ENCODE measurements around the gene CDC27. TPM values are rescaled to one million over a fixed set of nuclear protein-coding genes. Genes with fewer than 3 reads are reported as not detected.
"Not testable (repeated sequence)": the region's sequence is repeated elsewhere in the genome, so short reads cannot be mapped to it uniquely, and the experiment has no call there.

The CDC27 gene
- total RNA-seq, 1 experiment from 2014 or later = 191 TPM

DNA sequence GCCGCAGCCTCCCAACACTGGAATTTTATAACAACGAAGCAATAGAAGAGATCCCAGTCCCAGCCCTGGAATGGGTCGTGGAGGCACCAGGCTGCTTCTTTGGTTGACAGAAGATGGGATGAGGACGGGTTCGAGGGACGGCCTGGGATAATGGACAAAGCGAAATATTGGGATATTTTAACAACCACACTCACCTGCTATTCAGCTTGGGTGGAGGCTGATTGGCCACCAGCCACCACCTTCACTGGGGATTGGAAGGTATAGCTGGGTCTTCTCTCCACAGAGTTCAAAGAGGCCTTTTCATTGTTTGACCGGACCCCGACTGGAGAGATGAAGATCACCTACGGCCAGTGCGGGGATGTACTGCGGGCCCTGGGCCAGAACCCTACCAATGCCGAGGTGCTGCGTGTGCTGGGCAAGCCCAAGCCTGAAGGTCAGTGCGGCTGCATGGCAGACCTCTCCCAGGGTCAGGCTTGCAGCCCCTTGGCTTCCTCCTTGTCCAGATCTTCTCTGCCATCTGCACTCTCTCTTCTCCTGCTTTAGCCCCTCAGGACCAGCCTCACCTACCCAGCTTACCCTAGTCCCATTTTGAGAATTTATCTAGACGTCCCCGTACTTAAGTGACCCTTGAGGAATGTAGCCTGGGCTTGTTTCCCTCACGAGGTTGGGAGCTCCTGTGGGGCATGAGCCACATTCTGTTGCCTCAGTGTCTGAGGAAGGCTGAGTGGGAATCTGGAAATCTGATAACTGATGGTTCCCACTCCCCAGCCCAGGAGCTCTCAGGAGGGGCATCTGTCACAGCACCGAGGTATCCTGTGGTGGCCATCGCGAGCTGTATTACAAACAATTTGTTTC is 30.8 kb upstream of the CDC27 start:
- intact Hi-C loops (cut with micrococcal nuclease) = no loop called here
- DNase-seq (ENCODE audit: low read depth, low spot score) (no peak), ATAC-seq (no peak)
- Histone ChIP-seq H3K4me1 (ENCODE audit: control insufficient read depth in 1 of 2, insufficient read depth in 2 of 2, low read length in 2 of 2) (peaks cover 0 to under 1% of the 10 kb centered on the region in 2 experiments; a peak in 1 of 4 replicates), H3K79me2 (ENCODE audit: insufficient read depth, low read length) (no peaks in the 10 kb centered on the region), H3K9me2 (ENCODE audit: insufficient read depth) (no peaks in the 10 kb centered on the region), H3K4me3 (replicated peaks in 1 of 2; ENCODE audit: low read depth in 1 of 2, low read length in 2 of 2) (no peak overlapping the region), H2AFZ (ENCODE audit: low read depth, low read length, poor library complexity, severe bottlenecking) (no peak overlapping the region), H3K4me2 (ENCODE audit: low read length) (no peak overlapping the region), H3K27ac (ENCODE audit: low read depth, low read length) (no peak overlapping the region), H3K36me3 (ENCODE audit: control insufficient read depth in 1 of 2, insufficient read depth in 2 of 2, low read length in 2 of 2) (no peaks in the 10 kb centered on the region), H4K20me1 (ENCODE audit: insufficient read depth) (no peaks in the 10 kb centered on the region), H3K27me3 (ENCODE audit: insufficient read depth, low read length) (no peaks in the 10 kb centered on the region), H3K9ac (ENCODE audit: low read length) (no peak overlapping the region), H3K9me3 (ENCODE audit: control insufficient read depth in 1 of 2, insufficient read depth in 1 of 2, low read depth in 1 of 2, low read length in 2 of 2) (no peaks in the 10 kb centered on the region; a peak in 1 of 4 replicates)
- TF ChIP-seq TCF7L2 (IDR thresholded peaks at IDR 0.05; ENCODE audit: borderline replicate concordance, extremely low read depth, insufficient read depth, insufficient read length) (no peak), ZFX (IDR thresholded peaks at IDR 0.05) (no peak)
- ChIA-PET RAD21 (ENCODE audit: low non-redundant PET in 1 of 2, low total read pairs in 2 of 2, uncharacterized antibody in 2 of 2, unreplicated experiment in 2 of 2) (no interaction called here), CTCF (interaction anchor here (0.8 kb wide), 1 partner anchor 9 kb away, joined by 3 read pairs; no protein-coding TSS in a partner anchor), POLR2A (no interaction called here)
- no TSS peak for BruUV-seq (replicated peaks)

DNA sequence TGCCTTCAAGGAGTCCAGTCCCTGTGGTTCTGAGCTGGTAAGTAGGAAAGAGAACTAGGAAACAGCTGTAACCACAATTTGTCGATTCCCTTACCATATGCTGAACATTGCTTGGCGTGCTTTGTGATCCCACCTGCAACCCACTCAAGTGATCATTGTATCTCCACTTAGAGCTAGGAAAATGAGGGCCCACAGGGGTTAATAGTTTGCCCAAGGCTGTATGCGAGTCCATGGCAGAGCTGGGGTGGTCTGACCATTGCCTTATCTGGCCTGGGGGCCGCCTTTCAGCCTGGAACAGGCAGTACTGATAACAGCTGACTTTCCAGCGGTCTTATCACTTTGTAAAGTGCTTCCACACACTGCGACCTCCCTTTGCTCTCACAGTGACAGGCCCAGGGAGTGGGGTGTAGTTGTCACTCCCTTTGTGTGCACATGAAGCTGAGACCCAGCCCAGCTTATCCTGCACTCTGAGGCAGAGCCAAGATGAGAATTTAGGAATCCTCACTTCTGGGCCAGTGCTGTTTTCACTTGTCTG is 29.9 kb upstream of the CDC27 start:
- no peak overlapping the region for H3K4me2 ChIP-seq (ENCODE audit: low read length)
- H3K4me3 ChIP-seq (replicated peaks in 1 of 2; ENCODE audit: low read depth in 1 of 2, low read length in 2 of 2) = no peak overlapping the region
- ATAC-seq (no peak), DNase-seq (ENCODE audit: low read depth, low spot score) (no peak)
- no peak overlapping the region for H3K9ac ChIP-seq (ENCODE audit: low read length)
- no peak for TF ChIP-seq ZNF274 (IDR thresholded peaks at IDR 0.05; ENCODE audit: low read depth, low read length)
- no peaks in the 10 kb centered on the region for H3K79me2 ChIP-seq (ENCODE audit: insufficient read depth, low read length)
- no peak overlapping the region for H2AFZ ChIP-seq (ENCODE audit: low read depth, low read length, poor library complexity, severe bottlenecking)
- H3K27me3 ChIP-seq (ENCODE audit: insufficient read depth, low read length) = no peaks in the 10 kb centered on the region
- POLR2A ChIA-PET = no interaction called here
- intact Hi-C loops (cut with micrococcal nuclease) = no loop called here
- RAD21 ChIA-PET (ENCODE audit: low non-redundant PET in 1 of 2, low total read pairs in 2 of 2, uncharacterized antibody in 2 of 2, unreplicated experiment in 2 of 2) = no interaction called here
- BruUV-seq (replicated peaks) = no TSS peak
- H4K20me1 ChIP-seq (ENCODE audit: insufficient read depth) = no peaks in the 10 kb centered on the region
- CTCF ChIA-PET = no interaction called here
- no peak overlapping the region for H3K27ac ChIP-seq (ENCODE audit: low read depth, low read length)
- H3K9me2 ChIP-seq (ENCODE audit: insufficient read depth) = no peaks in the 10 kb centered on the region
- no peaks in the 10 kb centered on the region; a peak in 1 of 4 replicates for H3K9me3 ChIP-seq (ENCODE audit: control insufficient read depth in 1 of 2, insufficient read depth in 1 of 2, low read depth in 1 of 2, low read length in 2 of 2)
- H3K4me1 ChIP-seq (ENCODE audit: control insufficient read depth in 1 of 2, insufficient read depth in 2 of 2, low read length in 2 of 2) = no peaks in the 10 kb centered on the region
- H3K36me3 ChIP-seq (ENCODE audit: control insufficient read depth in 1 of 2, insufficient read depth in 2 of 2, low read length in 2 of 2) = no peaks in the 10 kb centered on the region

- H2AFZ ChIP-seq (ENCODE audit: low read depth, low read length, poor library complexity, severe bottlenecking); H3K9ac ChIP-seq (ENCODE audit: low read length); RAD21 ChIA-PET (ENCODE audit: low non-redundant PET in 1 of 2, low total read pairs in 2 of 2, uncharacterized antibody in 2 of 2, unreplicated experiment in 2 of 2); ATAC-seq; H3K4me2 ChIP-seq (ENCODE audit: low read length); H3K9me2 ChIP-seq (ENCODE audit: insufficient read depth); CTCF ChIA-PET; H3K27me3 ChIP-seq (ENCODE audit: insufficient read depth, low read length); POLR2A ChIA-PET; DNase-seq (ENCODE audit: low read depth, low spot score); BruUV-seq (replicated peaks); H3K4me1 ChIP-seq (ENCODE audit: control insufficient read depth in 1 of 2, insufficient read depth in 2 of 2, low read length in 2 of 2); H3K27ac ChIP-seq (ENCODE audit: low read depth, low read length); H3K36me3 ChIP-seq (ENCODE audit: control insufficient read depth in 1 of 2, insufficient read depth in 2 of 2, low read length in 2 of 2); H3K4me3 ChIP-seq (replicated peaks in 1 of 2; ENCODE audit: low read depth in 1 of 2, low read length in 2 of 2); H4K20me1 ChIP-seq (ENCODE audit: insufficient read depth); intact Hi-C loops (cut with micrococcal nuclease); H3K9me3 ChIP-seq (ENCODE audit: control insufficient read depth in 1 of 2, insufficient read depth in 1 of 2, low read depth in 1 of 2, low read length in 2 of 2); H3K79me2 ChIP-seq (ENCODE audit: insufficient read depth, low read length): not testable (repeated sequence)
These were observed 28.2 kb upstream of the CDC27 start for GRCh38 chr17:47217279-47217678.

- H3K27me3 ChIP-seq (ENCODE audit: insufficient read depth, low read length); H3K4me1 ChIP-seq (ENCODE audit: control insufficient read depth in 1 of 2, insufficient read depth in 2 of 2, low read length in 2 of 2); CTCF ChIA-PET; H3K27ac ChIP-seq (ENCODE audit: low read depth, low read length); H3K9me2 ChIP-seq (ENCODE audit: insufficient read depth); H3K4me3 ChIP-seq (replicated peaks in 1 of 2; ENCODE audit: low read depth in 1 of 2, low read length in 2 of 2); ATAC-seq; intact Hi-C loops (cut with micrococcal nuclease); H3K9me3 ChIP-seq (ENCODE audit: control insufficient read depth in 1 of 2, insufficient read depth in 1 of 2, low read depth in 1 of 2, low read length in 2 of 2); H4K20me1 ChIP-seq (ENCODE audit: insufficient read depth); H3K4me2 ChIP-seq (ENCODE audit: low read length); POLR2A ChIA-PET; H3K9ac ChIP-seq (ENCODE audit: low read length); H3K36me3 ChIP-seq (ENCODE audit: control insufficient read depth in 1 of 2, insufficient read depth in 2 of 2, low read length in 2 of 2); DNase-seq (ENCODE audit: low read depth, low spot score); H2AFZ ChIP-seq (ENCODE audit: low read depth, low read length, poor library complexity, severe bottlenecking); RAD21 ChIA-PET (ENCODE audit: low non-redundant PET in 1 of 2, low total read pairs in 2 of 2, uncharacterized antibody in 2 of 2, unreplicated experiment in 2 of 2); H3K79me2 ChIP-seq (ENCODE audit: insufficient read depth, low read length); BruUV-seq (replicated peaks): not testable (repeated sequence)
These were observed 27.7 kb upstream of the CDC27 start for GRCh38 chr17:47216821-47217220.

All from HCT116 (cell line).